GM19035 (cell line): ENCODE results near the gene PLXDC2.
"Not testable (repeated sequence)": the region's sequence is repeated elsewhere in the genome, so short reads cannot be mapped to it uniquely, and the experiment has no call there.

Experiments
- ATAC-seq: cut with Tn5 transposase; IDR thresholded peaks from one replicate; pipeline ENCODE4 v1.9.1; 2021; ENCODE audit not compliant: unreplicated experiment

The PLXDC2 gene

GRCh38 chr10:19971343-19972052 is 155.3 kb downstream of the PLXDC2 start:
- no peak for ATAC-seq

GRCh38 chr10:19974138-19974537 is 157.9 kb downstream of the PLXDC2 start:
- ATAC-seq, result no peak

- no peak for ATAC-seq
Observed at GRCh38 chr10:19974554-19974953, 158.3 kb downstream of the PLXDC2 start.

GRCh38 chr10:19977097-19977521 is 160.9 kb downstream of the PLXDC2 start:
- ATAC-seq, result no peak

GRCh38 chr10:19979628-19980027 is 163.4 kb downstream of the PLXDC2 start:
- no peak for ATAC-seq

GRCh38 chr10:19983880-19984565 is 167.8 kb downstream of the PLXDC2 start:
- ATAC-seq, result no peak

GRCh38 chr10:19985745-19986144 is 169.5 kb downstream of the PLXDC2 start:
- ATAC-seq, result no peak

- no peak for ATAC-seq
Observed at GRCh38 chr10:19986591-19986990, 170.4 kb downstream of the PLXDC2 start.

GRCh38 chr10:19987931-19988330 is 171.7 kb downstream of the PLXDC2 start:
- no peak for ATAC-seq

GRCh38 chr10:19993714-19994315 is 177.6 kb downstream of the PLXDC2 start:
- no peak for ATAC-seq

GRCh38 chr10:19998482-19998881 is 182.2 kb downstream of the PLXDC2 start:
- ATAC-seq, result no peak

GRCh38 chr10:19999431-19999830 is 183.2 kb downstream of the PLXDC2 start:
- no peak for ATAC-seq

GRCh38 chr10:20002026-20002425 is 185.8 kb downstream of the PLXDC2 start:
- ATAC-seq, result not testable (repeated sequence)

- ATAC-seq, result no peak
Observed at GRCh38 chr10:20002657-20003056, 186.4 kb downstream of the PLXDC2 start.

GRCh38 chr10:20004087-20004523 is 187.9 kb downstream of the PLXDC2 start:
- peak; percentile 39 for ATAC-seq

- ATAC-seq, result no peak
Observed at GRCh38 chr10:20005638-20006037, 189.4 kb downstream of the PLXDC2 start.

- ATAC-seq, result no peak
Observed at GRCh38 chr10:20006169-20006870, 190.1 kb downstream of the PLXDC2 start.

GRCh38 chr10:20007426-20007825 is 191.2 kb downstream of the PLXDC2 start:
- ATAC-seq, result no peak

GRCh38 chr10:20013991-20014750 is 197.9 kb downstream of the PLXDC2 start:
- no peak for ATAC-seq

GRCh38 chr10:20017961-20018360 is 201.7 kb downstream of the PLXDC2 start:
- ATAC-seq, result no peak

- no peak for ATAC-seq
Observed at GRCh38 chr10:20020677-20021076, 204.4 kb downstream of the PLXDC2 start.
